Superior temporal gyrus (tissue), 1 donor: Measurements from ENCODE around the gene CCDC28B.

Experiments
- DNase-seq: peaks from one replicate; pipeline ENCODE4 v3.0.0-alpha.2; 2016; ENCODE audit errors: extremely low spot score

The CCDC28B gene

DNA sequence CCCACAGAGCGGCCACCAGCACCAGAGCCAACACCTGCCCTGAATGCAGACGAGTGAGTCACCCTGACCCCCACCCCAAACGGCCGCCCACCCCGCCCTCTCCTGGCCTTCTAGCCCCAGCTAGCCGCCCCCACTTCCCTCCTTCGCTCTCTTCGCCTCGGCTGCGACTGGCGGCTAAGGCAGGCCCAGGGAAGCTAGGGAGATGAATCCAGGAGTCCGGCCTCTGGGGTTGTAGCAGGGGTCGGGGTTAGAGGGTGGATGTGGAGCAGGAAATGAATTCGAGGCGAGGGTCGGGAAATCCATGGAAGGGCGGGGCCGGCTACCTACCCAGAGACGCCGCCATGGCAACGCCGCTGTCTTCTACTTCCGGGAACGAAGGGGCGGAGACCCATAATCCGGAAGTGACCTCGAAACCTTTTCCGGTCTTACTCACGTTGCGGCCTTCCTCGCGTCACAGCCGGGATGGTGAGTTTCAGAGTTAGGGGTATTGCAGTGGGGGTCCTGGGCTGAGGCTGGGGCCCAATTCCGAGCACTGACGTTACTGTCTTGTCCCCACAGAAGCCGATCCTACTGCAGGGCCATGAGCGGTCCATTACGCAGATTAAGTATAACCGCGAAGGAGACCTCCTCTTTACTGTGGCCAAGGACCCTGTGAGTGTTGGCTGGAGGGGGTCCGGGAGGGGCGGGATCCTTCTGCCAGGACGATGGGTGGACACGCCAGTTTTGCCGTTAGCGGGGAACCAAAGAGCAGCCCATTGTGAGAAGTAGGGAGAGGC is 21.8 kb downstream of the CCDC28B start, which contains the start of the genes EIF3I and TMEM234:
Gene EIF3I (plus strand): TSS at position 428 of the 776 bp plus-strand sequence. CDS start 35 bp downstream, at position 463.
Gene TMEM234 (minus strand): TSS at position 374 of the 776 bp plus-strand sequence. CDS start 31 bp downstream, at position 343.
- DNase-seq = peak; percentile 99

DNA sequence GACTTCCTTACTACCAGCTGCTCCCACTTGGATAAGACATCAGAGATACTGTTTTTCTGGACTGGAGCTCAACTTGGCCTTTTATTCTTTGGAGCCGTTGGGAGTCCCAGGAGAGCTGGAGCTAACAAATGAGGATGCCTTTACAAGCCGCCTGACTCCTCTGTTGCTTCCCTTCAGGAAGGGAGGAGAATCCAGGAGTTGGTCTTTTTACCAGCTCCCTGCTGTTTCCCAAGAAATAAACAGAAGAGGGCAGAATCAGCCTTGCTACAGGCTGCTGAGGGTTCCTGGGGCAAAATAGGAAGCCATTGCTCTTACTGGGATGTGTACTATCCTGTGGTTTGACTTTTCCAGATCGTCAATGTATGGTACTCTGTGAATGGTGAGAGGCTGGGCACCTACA is 23.3 kb downstream of the CCDC28B start:
- no peak for DNase-seq

DNA sequence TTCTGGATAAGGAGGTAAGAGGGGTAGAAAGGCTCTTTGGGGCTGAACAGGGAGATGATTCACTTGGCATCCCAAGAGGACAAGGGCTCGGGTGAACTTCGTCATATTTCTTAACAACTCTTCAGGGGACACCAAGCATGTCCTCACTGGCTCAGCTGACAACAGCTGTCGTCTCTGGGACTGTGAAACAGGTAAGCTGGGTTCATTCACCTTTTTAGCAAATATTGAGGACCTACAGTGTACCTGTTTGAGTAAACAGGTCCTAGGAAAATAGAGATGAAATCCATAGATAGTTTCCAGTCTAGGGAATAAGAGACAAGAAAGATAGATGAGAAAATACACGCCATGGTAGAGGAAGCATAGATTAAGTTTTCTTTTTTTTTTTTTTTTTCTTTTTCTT is 23.9 kb downstream of the CCDC28B start:
- DNase-seq = no peak

DNA sequence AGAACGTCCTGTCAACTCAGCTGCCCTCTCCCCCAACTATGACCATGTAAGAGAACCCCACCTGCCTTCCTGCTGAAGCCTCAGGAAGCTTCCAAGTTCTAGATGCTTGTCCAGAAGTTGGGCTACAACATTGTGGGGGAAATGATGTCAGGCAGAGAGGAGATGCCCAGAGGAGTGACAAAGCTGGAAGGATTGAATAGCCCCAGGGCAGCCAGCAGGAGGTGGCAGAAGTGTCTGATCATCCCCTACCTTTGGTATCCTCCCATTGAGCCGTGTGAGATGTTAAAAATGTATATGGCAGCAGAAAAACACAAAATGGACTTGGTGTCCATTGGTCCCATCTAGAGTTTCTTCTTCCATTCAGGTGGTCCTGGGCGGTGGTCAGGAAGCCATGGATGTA is 28.4 kb downstream of the CCDC28B start:
- DNase-seq = no peak

DNA sequence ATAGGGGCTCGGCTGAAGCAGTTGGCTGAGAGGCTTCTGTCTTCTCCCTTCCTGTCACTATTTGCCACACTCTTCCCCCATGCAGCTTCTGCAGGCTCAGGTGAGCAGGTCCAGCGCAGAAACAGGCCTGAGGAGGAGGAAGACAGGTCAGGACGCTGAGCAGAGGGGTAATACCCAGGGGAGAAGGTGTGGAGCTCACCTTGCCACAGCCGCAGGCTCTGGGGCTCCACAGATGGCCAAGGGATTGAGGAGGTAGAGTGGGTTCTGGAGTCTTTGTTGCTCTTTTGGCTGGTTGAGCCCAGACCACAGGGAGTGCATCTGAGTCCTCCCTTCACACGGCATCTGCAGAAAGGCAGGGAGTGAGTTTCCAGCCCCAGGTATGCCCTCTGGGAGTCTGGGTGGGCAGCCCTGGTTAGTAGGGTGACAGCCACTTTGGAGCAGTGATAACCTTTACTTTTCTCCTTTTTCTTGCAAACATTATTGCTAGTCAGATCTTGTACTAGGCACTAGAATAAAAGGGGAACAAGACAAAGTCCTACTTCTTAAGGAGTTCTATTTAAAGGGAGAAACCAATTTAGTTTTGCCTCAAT is 31.5 kb downstream of the CCDC28B start:
- no peak for DNase-seq

DNA sequence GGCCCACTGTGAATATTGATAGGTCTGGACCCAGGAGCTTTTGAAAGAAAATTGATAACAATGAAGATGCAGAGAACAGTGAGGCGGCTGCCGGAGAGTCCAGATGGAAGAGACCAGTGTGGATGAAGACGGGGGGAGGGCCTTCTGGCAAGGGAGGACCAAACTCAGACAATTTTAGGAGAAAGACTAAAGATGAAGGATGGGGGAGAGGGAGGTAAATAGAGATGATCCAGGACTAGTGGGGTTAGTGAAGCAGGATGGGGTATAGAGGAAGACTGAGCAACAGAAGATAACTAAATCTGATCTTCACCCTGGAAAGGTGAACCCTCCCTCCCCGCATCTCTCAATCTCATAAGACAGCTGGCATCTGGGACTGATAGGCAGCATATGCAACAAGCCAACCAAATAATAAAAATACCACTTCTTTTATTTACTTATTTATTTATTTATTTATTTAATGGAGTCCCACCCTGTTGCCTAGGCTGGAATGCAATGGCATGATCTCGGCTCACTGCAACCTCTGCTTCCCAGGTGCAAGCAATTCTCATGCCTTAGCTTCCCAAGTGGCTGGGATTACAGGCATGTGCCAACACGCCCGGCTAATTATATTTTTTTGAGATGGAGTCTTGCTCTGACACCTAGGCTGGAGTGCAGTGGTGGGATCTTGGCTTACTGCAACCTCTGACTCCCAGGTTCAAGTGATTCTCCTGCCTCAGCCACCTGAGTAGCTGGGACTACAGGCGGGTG is 32.3 kb downstream of the CCDC28B start:
- no peak for DNase-seq

DNA sequence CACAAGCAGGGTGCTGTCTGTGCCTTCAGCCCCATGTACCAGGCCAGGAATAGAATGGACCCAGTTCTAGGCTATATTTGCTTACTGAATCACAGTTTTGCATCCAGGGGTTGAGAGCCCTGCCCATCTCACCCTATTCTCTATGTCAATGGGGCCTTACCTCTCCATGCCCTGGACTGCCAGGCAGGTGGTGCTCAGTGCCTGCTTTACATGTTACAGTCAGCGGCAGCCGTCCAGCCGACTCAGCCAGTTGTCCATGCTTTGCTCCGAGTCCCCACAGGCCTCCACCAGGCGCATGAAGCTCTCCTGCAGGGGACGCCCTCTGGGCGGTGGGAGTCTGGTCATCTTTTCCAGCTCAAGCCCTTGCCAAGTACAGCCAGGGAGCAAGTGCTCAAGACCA is 34.4 kb downstream of the CCDC28B start:
- DNase-seq = no peak

DNA sequence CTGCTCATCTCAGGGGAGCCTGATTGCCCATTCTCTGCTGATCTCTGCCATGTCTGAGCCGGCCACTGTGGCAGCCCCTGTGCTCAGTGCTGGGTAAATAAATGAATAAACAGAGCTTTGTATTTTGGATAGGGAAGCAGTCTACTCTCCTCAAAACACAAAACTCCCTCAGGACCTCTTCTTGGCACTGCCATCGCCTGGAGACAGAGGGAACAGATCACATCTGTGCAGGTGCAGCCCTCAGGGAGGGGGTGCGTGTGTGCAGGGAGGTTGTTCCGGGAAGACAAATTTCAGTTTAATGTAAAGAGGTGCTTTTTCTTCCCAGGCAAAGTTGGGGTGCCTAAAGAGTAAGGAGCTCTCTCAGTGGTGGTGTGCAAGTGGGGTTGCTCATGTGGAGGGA is 38.9 kb downstream of the CCDC28B start:
- DNase-seq = no peak

DNA sequence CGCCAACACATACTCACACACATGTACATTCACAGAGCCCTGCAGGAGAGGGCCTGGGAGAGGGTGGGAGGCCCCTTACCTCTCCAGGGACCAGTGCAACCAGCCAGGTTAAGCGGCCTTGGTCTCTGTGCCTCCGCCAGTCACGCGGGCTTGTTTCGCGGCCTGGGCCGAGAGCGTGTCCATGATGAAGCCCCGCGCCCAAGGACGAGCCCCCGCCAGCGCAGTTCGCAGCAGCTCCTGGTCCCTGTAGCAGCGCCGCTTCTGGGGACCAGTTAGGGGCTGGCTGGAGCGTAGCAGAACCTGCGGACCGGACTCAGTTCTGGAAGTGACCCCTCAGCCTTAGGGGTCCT is 39.4 kb downstream of the CCDC28B start:
- DNase-seq = no peak

DNA sequence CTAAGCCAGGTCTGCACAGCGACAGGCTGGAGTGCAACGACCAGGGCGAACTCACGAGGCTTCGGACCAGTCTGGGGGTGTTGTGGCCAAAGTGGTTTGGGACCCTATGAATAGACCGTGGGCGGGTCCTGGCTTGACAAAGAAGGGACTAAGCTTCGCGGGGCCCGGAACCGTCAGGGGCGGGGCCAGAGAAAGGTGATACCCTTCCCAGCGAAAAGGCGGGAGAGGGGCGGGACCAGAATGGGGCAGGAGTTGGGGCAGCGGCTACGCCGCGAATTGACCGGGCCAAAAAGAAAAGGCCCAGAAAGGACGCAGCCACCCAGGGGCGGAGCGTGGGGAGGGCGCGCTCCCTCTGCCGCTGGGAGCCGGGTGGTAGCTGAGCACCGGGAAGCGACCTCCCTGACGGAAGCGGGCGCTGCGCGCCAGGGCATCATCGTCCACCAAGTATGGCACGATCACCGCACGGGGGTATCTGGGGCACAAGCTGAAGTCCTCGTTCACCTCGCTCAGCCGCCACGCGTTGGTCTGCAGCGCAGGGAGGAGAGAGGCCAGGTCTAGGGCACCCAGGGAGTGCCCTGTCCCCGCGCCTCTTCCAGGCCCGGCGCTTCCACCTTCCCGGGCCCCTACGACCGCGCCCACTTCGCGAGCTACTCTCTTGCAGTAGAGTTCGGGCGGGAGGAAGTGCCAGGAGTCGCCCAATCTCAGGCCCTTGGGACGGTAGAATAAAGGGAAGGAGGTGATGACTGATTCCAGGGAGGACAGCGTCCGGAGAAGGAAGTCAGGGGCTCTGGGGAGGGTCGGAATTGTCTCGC is 40.0 kb downstream of the CCDC28B start:
- DNase-seq = peak; percentile 65

DNA sequence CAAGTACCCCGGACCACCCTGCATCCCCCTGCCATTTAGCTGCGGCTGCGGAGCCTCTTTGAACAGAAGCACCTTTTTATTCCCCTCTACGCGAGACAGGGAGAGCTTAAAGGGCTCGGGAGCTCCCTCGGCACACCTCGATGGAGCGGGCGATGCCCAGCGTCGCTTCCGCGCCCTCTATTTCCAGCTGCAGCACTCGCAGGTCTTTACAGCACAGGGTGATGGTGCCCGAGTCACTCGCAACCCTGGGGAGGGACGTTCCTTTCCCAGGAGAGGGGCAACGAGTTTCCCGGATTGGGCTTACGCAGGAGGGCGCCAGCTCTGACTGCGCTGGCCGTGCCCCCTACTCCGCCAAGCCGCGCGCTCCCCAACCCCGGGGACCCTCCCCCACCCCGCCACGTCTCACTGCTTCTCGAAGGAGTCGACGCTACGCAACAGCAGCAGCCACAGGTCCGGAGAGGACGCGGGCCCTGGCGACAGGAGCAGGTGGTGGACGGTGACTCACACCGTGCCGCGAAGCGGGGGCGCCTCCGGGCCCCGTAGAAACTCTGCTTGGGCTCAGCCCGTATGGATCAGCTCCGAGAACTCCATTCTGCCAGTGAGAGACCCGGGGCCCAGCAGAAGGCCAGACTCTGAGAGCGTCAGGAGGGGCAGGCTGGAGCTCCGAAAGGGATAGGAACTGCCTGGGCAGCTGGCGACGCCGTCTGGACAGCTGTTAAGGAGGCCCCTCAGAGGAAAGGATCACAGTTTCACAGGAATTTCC is 40.8 kb downstream of the CCDC28B start:
- peak; percentile 37 for DNase-seq

DNA sequence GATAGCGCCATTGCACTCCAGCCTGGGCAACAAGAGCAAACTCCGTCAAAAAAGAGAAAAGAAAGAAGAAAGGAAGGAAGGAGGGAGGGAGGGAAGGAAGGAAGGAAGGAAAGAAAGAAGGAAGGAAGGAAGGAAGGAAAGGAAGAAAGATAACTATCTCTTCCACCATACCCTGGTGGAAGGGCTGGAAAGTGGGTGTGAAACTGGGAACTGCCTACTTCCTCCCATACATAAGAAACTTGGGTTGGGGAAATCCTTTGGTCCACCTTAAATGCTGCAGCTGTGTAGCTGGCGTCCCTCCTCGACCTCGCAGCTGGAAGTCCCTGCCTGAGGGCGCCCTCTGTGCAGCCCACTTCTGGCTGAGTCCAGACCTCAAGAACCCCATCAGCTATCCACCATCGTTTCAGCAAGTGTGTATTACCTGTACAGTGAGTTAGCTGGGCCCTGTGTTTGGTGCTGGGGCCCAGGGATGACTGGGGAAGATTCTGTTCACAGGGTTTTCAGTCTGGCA is 42.0 kb downstream of the CCDC28B start:
- DNase-seq = peak; percentile 70

DNA sequence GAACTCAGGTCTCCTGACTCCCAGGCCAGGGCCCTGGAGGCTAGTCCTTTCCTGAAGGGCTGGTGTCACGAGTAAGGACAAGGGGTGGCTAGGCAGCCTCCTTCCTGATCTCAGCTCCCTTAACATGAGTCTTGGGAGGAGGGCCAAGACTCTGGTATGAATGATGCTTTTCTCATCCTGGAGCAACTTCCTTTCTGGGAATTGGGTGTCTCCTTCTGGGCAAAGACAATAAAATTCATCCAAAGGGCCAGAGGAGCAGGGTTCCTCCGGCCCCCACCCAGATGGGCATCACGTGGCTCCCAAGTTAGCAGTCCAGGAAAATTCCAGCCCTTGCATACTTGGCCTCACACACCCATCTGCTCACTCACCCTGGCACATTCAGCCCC is 46.5 kb downstream of the CCDC28B start, which contains the start of gene FAM167B:
Gene FAM167B (plus strand): TSS at position 335 of the 386 bp plus-strand sequence. CDS start 200 bp downstream, outside the sequence.
- DNase-seq = no peak

DNA sequence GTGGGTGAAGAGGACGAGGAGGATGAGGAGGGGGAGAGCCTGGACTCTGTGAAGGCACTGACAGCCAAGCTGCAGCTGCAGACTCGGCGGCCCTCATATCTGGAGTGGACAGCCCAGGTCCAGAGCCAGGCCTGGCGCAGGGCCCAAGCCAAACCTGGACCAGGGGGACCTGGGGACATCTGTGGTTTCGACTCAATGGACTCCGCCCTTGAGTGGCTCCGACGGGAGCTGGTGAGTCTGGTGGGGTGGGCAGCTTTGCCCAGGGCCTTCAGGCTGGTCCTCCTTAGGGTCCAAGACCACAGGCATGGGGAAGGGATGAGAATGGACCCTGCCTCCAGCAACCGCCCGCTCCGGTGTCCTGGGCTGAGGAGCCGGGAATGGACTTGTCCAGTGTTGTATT is 47.1 kb downstream of the CCDC28B start:
- no peak for DNase-seq

DNA sequence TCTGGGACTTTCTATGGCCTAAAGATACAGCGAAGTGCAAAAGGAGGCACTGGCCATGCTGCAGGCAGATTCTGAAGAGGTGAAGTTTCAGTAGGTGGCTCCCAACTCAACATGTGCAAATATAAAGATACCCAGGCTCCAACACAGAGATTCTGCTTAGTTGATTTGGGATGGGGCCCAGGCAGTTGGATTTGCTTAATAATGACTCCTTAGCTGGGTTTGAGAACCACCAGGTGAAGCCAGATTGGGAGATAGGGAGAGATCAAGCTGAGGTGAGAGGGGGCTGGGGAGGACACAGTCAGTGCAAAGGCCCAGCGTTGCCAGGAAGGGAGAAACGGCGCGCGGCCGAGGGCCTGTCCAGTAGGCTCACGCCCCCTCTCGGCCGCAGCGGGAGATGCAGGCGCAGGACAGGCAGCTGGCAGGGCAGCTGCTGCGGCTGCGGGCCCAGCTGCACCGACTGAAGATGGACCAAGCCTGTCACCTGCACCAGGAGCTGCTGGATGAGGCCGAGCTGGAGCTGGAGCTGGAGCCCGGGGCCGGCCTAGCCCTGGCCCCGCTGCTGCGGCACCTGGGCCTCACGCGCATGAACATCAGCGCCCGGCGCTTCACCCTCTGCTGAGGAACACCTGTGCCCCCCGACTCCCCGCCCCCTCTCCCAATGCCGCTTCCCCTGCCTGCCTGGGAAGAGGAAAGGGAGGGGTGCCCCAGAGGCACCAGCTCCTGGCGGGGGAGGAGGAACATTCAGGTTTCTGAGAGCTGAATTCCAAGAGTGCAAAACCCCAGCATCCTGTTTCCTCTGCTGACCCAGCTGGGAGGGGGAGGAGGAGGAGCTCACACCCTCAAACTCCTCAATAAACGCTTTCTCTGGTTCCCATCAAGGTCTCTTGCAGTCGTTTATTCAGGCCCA is 47.8 kb downstream of the CCDC28B start:
- DNase-seq = no peak

DNA sequence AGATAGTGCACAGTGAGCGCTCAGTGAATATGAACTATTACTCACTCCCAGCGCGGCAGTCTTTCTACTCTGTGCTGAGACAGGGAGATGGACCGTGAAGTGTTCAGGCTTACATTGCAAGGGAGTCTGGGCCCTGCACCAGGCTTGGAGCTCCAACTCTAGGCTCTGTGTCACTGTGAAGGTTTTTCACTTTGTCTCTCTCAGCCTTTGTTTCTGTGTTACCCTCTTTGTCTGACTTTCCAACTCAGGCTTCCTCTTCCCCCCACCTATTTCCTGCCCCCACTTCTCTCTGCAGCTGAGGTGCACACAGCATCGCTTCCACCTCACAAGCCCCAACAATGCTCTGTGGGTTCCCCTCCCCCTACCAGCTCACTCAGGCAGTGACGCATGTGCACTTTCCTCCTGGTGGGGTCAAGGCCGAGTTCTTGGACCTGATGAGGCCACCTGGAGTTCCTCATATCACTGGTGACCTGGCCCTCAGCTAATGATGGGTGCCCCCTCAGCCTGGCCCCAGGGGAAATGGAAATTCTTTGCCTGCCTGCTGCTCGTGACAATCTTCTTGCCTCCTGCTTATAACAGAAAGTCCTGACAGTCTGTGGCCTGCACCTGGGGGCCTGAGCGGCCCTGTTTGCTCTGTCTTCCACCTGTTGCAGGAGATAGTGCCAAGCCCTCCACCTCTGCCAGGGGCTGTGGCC is 49.6 kb downstream of the CCDC28B start:
- no peak for DNase-seq

DNA sequence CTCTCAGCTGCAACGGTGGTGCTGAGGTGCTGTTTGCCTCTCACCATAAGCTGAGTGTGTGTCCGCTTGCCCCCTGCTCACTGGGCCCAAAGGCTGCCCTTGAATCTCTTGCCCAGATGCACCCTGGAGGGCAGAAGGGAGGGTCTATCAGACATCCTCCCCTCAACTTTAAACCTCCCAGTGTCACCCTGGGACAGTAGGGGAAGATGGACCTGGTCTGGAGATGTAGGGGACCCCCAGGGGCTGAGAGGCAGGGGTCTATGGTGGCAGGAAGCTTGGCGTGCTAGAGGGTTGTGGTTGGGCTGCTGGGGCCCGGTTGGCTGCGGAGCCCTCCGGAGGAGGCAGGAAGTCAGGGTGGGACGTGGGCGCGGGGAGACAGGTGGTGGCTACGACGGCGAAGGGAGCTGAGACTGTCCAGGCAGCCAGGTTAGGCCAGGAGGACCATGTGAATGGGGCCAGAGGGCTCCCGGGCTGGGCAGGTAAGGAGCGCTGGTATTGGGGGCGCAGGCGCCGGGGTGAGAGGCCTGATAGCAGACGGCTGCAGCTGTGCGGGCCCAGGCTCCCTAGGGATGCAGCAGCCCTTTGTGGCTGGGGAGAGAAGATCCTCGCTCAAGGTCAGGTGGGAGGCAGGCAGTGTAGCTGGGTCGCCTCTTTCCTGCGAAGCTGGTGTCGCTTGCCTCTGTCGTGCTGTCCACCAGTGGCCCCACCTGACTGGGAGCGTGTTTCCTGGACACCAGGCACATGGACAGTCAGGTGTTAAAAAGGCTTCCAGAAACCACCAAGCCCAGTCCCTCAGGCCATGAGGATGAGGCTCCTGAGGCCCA is 50.7 kb downstream of the CCDC28B start, which contains the start of gene LCK:
Gene LCK (plus strand): TSS at position 373 of the 824 bp plus-strand sequence. CDS start 23,065 bp downstream, outside the sequence.
- no peak for DNase-seq
